MM.1S (cell line): ENCODE results near the gene NDUFB5.

Experiments
- DNase-seq: peaks from one replicate; pipeline ENCODE4 v3.0.0-alpha.2; 2015
- H2AFZ ChIP-seq: fragments of 300-600 bp; sonication (generic); 2 replicates; pipeline ENCODE4 v1.6.0; 2016; ENCODE audit warnings: antibody characterized with exemption, low read length
- H3F3A ChIP-seq: fragments of 300-600 bp; sonication (generic); 2 replicates; pipeline ENCODE4 v1.6.1; 2016; ENCODE audit warnings: mild to moderate bottlenecking, antibody characterized with exemption, low read length, moderate library complexity, mixed read lengths; ENCODE audit not compliant: insufficient read depth
- H3K27ac ChIP-seq: fragments of 300-600 bp; sonication (generic); 2 replicates; pipeline ENCODE4 v1.5.1; 2016; ENCODE audit warnings: mild to moderate bottlenecking, low read length
- H3K27me3 ChIP-seq: fragments of 300-600 bp; sonication (generic); replicated peaks from 2 replicates; pipeline ENCODE4 v1.6.0; 2016; ENCODE audit warnings: low read length; ENCODE audit not compliant: insufficient read depth
- H3K36me3 ChIP-seq: fragments of 300-600 bp; sonication (generic); replicated peaks from 2 replicates; pipeline ENCODE4 v1.6.1; 2016; ENCODE audit warnings: mild to moderate bottlenecking, low read length, mixed read lengths; ENCODE audit not compliant: insufficient read depth
- H3K4me1 ChIP-seq: fragments of 300-600 bp; sonication (generic); 2 replicates; pipeline ENCODE4 v1.6.1; 2016; ENCODE audit warnings: low read length, mixed read lengths
- H3K4me2 ChIP-seq: fragments of 300-600 bp; sonication (generic); 2 replicates; pipeline ENCODE4 v1.6.0; 2016; ENCODE audit warnings: low read depth, low read length
- H3K4me3 ChIP-seq: fragments of 300-600 bp; sonication (generic); 2 replicates; pipeline ENCODE4 v1.5.1; 2016; ENCODE audit warnings: low read length, mixed read lengths
- H3K79me2 ChIP-seq: fragments of 300-600 bp; sonication (generic); 2 replicates; pipeline ENCODE4 v1.6.1; 2016; ENCODE audit warnings: mixed run types, low read length, mixed read lengths
- H3K9ac ChIP-seq: fragments of 300-600 bp; sonication (generic); 2 replicates; pipeline ENCODE4 v1.6.1; 2016; ENCODE audit warnings: low read length, mixed read lengths
- H3K9me2 ChIP-seq: fragments of 300-600 bp; sonication (generic); replicated peaks from 2 replicates; pipeline ENCODE4 v1.6.1; 2016; ENCODE audit warnings: mild to moderate bottlenecking, low read length, mixed read lengths; ENCODE audit not compliant: insufficient read depth
- H3K9me3 ChIP-seq: fragments of 300-600 bp; sonication (generic); replicated peaks from 2 replicates; pipeline ENCODE4 v1.6.1; 2016; ENCODE audit warnings: mild to moderate bottlenecking, low read length, mixed read lengths; ENCODE audit not compliant: insufficient read depth
- H4K20me1 ChIP-seq: fragments of 300-600 bp; sonication (generic); 2 replicates; pipeline ENCODE4 v1.6.1; 2016; ENCODE audit warnings: mild to moderate bottlenecking, low read length, moderate library complexity, mixed read lengths; ENCODE audit not compliant: insufficient read depth
- EZH2 ChIP-seq: fragments of 300-600 bp; sonication (generic); optimal IDR thresholded peaks from 2 replicates; pipeline ENCODE3; 2017; ENCODE audit warnings: low read depth, mild to moderate bottlenecking, antibody characterized with exemption, low read length, mixed read lengths
- EZH2phosphoT487 ChIP-seq: fragments of 300-600 bp; sonication (generic); IDR thresholded peaks from 2 replicates; pipeline ENCODE4 v1.6.1; 2018; ENCODE audit warnings: antibody characterized with exemption, low read length
- TF ChIP-seq, protein P1 (sequence below): fragments of 300-600 bp; sonication (generic); IDR thresholded peaks from 2 replicates; pipeline ENCODE4 v1.5.1; 2016; ENCODE audit warnings: antibody characterized with exemption, low read length, mixed read lengths

NDUFB5 gene

DNA sequence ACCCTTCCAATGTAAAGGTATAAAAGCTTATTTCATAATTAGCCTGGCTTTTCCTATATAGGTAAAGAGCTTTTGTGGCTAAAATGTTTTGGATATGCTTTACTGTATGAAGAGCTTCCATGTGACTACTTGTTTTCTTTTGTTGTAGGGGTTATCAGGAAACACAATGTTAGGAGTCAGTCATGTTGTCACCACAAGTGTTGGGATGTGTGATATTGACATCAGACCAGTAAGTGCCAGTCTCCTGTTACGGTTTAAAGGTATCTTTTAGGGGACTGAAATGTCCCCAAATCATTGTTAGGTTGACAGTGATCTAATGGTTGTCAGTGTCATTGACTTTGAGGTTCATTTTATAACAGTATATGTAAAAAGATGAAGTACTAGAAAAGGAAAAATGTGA lies 23.6 kb upstream of the NDUFB5 start:
- Histone ChIP-seq H3K9me2 (no peaks in the 10 kb centered on the region), H3K9ac (no peak overlapping the region), H3K9me3 (no peaks in the 10 kb centered on the region; the same call in 1 of the 2 replicates), H3K36me3 (peaks cover 35% of the 10 kb centered on the region), H3K27ac (no peak overlapping the region), H3K27me3 (no peaks in the 10 kb centered on the region), H3F3A (no peaks in the 10 kb centered on the region), H4K20me1 (no peaks in the 10 kb centered on the region), H3K4me1 (no peaks in the 10 kb centered on the region), H3K4me2 (no peak overlapping the region), H3K4me3 (no peak overlapping the region), H2AFZ (no peak overlapping the region), H3K79me2 (0 out of 2 replicates have a peak, but pooled peaks cover 3% of the 10 kb centered on the region)
- DNase-seq: no peak
- TF ChIP-seq EZH2phosphoT487 (no peak), EZH2 (no peak)
- TF ChIP-seq, protein P1, sequence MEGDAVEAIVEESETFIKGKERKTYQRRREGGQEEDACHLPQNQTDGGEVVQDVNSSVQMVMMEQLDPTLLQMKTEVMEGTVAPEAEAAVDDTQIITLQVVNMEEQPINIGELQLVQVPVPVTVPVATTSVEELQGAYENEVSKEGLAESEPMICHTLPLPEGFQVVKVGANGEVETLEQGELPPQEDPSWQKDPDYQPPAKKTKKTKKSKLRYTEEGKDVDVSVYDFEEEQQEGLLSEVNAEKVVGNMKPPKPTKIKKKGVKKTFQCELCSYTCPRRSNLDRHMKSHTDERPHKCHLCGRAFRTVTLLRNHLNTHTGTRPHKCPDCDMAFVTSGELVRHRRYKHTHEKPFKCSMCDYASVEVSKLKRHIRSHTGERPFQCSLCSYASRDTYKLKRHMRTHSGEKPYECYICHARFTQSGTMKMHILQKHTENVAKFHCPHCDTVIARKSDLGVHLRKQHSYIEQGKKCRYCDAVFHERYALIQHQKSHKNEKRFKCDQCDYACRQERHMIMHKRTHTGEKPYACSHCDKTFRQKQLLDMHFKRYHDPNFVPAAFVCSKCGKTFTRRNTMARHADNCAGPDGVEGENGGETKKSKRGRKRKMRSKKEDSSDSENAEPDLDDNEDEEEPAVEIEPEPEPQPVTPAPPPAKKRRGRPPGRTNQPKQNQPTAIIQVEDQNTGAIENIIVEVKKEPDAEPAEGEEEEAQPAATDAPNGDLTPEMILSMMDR: no peak

DNA sequence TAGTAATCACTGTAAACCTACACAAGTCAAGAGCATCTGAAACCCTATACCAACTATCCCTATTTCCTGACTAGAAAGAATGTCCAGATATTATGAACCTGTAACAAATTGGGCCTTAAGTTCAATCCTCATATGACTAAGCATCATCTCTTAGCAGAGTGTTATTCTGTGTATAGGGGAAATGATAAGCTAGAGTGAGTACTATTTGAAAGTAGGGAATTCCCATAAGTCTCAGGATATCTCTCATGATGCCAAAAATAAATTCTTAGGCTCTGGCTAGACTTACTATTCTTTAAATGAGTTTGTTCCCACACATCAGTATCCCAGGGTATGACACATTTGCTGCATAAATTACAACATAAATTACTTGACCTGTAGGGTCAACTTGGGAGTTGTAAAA lies 15.5 kb upstream of the NDUFB5 start:
- Histone ChIP-seq H4K20me1 (no peaks in the 10 kb centered on the region), H3K9me3 (no peaks in the 10 kb centered on the region), H3K4me1 (no peaks in the 10 kb centered on the region), H3K9ac (no peak overlapping the region), H3K4me2 (no peak overlapping the region), H3K27ac (no peak overlapping the region), H3K27me3 (no peaks in the 10 kb centered on the region), H2AFZ (no peak overlapping the region), H3F3A (peaks cover 18% of the 10 kb centered on the region), H3K4me3 (no peak overlapping the region), H3K79me2 (no peaks in the 10 kb centered on the region), H3K36me3 (peaks cover 58% of the 10 kb centered on the region), H3K9me2 (no peaks in the 10 kb centered on the region)
- no peak for DNase-seq
- TF ChIP-seq EZH2phosphoT487 (no peak), EZH2 (no peak)
- TF ChIP-seq, protein P1: no peak

DNA sequence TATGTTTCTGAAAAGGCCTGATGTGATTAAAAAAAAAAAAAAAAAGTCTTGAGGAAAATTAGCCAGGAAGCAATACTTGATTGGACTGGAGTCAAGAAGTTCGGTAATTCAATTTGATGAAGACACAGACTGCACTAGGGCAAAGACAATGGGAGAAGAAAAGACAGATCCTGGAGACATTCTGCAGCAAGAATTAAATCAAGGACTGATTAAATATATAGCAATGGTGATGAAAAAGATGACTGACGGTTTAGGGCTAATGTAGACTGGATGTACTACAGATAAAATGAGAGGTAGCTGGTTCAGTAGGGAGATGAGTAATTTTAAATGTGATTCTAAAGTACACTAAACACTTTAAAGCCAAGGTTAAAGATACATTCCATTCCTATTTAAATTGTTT lies 13.9 kb upstream of the NDUFB5 start:
- H3K9me3 ChIP-seq: no peaks in the 10 kb centered on the region
- no peak overlapping the region for H3K9ac ChIP-seq
- H2AFZ ChIP-seq: no peak overlapping the region
- H3K79me2 ChIP-seq: no peaks in the 10 kb centered on the region
- peaks cover 18% of the 10 kb centered on the region for H3F3A ChIP-seq
- no peaks in the 10 kb centered on the region for H4K20me1 ChIP-seq
- H3K4me1 ChIP-seq: no peaks in the 10 kb centered on the region
- H3K4me2 ChIP-seq: no peak overlapping the region
- H3K27me3 ChIP-seq: no peaks in the 10 kb centered on the region
- DNase-seq: no peak
- H3K4me3 ChIP-seq: no peak overlapping the region
- H3K27ac ChIP-seq: no peak overlapping the region
- peaks cover 53% of the 10 kb centered on the region for H3K36me3 ChIP-seq
- TF ChIP-seq, protein P1: no peak
- TF ChIP-seq EZH2: no peak
- H3K9me2 ChIP-seq: no peaks in the 10 kb centered on the region
